HG03159 (cell line): ENCODE results near the gene HPCAL1.

ENCODE experiments used
- ATAC-seq: cut with Tn5 transposase; IDR thresholded peaks from one replicate; pipeline ENCODE4 v1.9.1; 2021; ENCODE audit warnings: mild to moderate bottlenecking, moderate library complexity; ENCODE audit not compliant: unreplicated experiment

Gene HPCAL1

DNA sequence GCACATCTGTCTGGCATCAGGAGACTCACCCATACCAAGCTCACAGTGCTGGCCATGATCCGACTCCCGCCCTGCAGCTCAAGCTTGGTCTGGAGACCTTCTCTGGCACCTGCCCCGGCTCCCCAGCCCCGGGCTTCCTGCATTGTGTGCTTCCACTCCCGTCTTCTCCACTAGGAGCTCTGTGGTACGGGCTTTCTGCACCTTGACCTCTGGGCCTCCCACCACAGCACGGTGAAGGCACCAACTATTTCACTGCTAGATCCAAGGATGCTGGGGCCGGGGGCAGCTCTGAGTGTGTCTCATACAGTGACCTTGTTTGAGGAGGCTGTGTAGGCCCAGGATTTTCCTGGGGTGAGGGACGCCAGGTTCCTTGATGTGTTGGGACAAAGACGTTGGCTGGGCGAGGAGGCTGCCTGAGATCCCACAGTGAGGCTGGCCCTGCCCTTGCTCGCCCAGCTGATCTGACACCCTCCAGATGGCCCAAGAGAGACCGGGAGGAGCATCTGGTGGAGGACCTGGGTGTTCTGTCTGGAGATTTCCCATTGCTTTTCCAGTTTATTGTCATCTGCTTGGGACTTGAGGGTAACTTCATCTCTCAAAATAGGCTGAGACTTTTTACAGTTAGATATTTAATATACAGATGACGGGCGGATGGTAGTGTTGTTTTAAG, 64.0 kb downstream of the HPCAL1 start:
- ATAC-seq, result no peak

GRCh38 chr2:10367472-10368439, 65.1 kb downstream of the HPCAL1 start:
- ATAC-seq, result no peak

DNA sequence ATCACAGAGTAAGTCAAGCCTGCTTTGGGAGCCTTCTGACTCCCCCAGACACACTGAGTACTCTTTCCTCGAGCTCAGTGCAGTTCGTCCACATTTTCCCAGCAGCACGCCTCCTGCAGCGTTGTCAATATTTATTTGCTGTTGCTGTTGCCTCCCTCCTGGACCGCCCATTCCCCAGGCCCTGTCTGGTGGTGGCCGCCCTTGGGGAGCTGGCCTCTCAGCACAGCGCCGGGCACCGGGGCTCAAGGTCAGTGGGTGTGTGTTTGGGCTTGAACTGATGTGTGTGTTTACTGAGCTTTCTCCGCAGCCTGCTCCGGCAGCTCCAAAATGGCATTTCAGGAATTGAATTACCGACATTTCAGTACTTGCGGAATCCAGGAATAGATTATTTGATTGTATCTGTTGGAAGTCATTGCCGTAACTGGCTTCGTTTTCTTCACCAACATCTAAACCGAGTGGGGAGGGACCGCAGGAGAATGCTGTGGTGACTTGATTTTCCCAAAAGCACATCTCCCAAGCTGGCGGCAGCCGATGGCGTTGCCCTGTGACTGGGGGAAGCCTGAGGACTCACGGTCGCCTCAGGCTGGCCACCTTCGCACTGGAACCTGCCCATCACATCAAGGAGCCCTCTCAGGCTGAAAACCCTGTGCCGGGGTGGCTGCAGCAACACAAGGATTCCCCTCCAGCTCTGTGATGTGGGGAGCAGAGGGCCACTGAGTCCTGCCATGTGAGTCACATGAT, 66.0 kb downstream of the HPCAL1 start:
- no peak for ATAC-seq

DNA sequence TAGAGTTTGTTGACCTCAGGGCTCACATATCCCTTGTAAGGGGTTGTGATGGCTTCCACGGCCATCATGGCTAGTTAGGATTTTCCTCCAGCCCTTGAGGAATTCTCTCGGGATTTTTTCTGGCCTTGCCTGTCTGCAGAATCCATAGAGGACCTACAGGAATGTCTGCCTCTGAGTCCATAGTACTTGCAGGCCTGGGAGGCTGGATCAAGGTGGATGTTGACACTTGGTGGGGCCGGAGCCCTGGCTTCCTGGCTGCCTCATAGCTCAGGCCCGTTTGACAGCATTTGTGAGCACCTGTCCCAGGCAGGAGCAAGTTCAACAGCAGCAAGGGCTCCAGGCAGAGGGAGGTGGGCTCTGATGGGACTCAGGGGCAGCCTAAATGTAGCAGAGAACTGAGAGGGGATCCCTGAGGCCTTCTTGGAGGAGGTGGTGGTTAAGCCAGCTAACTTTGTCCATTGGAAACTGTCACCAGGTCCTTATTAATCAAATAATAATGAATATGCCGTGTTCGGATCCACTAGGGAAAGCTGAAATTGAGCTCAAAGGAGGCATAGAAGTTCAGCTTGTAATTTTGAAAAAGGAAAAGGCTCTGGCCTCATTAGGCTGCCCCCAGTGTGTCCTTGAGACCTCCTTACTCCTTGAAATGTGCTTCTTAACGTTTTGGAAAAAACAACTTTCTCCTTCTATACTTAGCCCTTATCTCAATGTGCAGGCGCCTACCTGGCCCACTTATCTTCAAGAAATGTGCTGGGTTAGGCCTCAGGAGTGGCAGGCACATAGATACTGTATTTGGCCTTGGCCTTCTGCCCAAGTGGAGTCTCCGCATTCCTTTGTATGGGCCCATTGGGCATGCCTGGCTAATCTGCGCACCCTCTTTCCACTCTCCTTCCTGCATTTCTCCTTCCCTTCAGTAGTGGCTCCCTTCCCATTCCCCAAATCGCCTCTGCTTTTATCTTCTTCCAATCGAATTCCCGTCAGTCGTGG, 66.9 kb downstream of the HPCAL1 start:
- no peak for ATAC-seq

DNA sequence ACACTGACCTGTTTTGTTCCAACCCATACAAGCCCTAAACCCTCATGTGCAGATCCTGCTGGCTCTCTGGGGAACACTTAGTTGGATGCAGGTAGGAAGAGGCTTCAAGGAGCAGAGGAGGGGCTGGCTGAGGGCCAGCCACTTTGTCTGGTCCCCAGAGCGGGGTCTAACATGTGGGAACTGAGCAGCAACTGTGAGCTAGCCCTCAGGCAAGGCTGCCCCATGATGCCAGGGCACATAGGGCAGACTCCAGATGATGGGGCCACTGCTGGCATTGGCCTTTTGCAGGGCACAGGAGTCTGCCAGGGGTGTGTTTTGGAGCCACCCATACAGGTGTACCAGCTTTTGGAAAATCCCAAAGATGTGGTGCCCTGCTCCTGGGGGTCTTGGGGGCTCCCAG, 67.7 kb downstream of the HPCAL1 start:
- no peak for ATAC-seq

GRCh38 chr2:10370895-10371294, 68.2 kb downstream of the HPCAL1 start:
- ATAC-seq, result no peak

- ATAC-seq, result no peak
These were observed 68.9 kb downstream of the HPCAL1 start for GRCh38 chr2:10371441-10372196.

- ATAC-seq, result no peak
These were observed 69.6 kb downstream of the HPCAL1 start for GRCh38 chr2:10372203-10372861.

DNA sequence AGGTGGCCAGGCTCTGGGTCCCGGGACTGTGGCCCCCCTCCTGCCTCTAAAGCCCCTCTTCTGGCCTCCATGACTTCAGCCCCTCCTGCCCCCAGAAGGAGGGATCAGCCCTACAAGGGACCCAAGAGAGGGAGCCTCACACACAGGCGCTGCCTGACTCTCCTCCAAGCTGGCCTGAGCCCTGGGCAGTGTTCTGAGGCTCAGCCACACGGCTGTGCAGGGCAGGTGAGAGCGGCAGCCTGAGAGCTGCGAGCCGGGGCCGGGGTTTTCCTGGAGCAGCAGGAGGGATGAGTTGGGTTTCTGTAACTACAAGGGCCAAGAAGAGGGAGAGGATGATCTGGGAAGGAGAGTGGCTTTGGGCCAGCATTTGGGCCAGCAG, 70.1 kb downstream of the HPCAL1 start:
- no peak for ATAC-seq

GRCh38 chr2:10373931-10374330, 71.2 kb downstream of the HPCAL1 start:
- ATAC-seq, result no peak

DNA sequence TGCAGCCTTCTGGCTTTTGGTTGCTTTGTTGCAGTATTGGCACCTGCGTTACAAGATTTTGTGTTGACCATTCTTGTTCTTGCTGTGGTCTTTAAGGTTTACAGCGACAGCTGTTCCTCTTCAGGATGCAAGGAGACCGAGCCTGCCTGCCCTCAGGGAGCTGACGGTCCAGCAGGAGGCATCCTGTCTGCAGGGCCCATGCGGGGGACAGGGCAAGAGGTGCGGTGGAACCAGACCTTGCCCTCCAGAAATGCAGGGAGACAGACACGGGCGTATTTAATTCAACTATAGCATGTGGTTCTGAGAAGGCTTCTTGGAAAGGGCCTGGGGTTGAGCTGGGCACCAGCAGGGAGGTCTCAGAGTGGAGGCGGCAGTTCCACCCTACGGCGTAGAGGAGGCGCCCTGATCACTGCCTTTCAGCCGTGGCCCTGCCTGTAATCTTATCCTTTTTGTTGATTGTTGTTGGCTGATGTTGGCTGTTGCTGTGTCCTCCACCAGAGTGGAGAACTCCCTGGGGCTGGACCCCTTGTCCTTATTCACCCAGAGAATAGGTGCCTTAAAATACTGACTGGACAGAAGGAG, 71.7 kb downstream of the HPCAL1 start:
- ATAC-seq, result no peak

DNA sequence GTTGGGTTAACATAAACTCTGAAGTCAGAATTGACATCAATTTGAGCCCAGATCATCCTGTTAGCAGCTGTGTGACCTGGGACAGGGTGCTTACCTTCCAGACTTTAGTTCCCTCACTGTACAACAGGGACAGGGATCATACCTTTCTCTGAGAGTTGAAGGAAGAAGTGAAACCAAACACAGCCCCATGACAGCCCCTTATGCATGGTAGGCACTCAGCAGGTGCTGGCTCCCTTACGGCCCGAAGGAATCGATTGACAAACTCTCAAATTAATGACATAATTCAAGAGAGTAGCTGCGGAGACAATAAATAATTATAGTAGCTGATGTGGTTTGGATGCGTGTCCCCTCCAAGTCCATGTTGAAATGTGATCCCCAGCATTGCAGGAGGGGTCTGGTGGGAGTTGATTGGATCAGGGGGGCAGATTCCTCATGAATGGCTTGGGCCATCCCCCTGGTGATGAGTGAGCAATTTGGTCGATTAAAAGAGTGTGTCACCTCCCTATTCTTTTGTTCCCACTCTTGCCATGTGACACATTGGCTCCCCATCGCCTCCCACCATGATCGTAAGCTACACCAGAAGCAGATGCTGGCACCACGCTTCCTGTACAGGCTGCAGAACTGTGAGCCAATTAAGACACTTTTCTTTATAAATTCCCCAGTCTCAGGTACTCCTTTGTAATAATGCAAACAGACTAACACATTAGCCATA, 73.0 kb downstream of the HPCAL1 start:
- ATAC-seq, result peak; percentile 40

- ATAC-seq, result no peak
These were observed 74.5 kb downstream of the HPCAL1 start for GRCh38 chr2:10377052-10377746.

GRCh38 chr2:10377747-10378085, 75.0 kb downstream of the HPCAL1 start:
- ATAC-seq, result no peak

- peak; percentile 74 for ATAC-seq
These were observed 75.5 kb downstream of the HPCAL1 start for GRCh38 chr2:10378189-10378588.

- no peak for ATAC-seq
These were observed 77.6 kb downstream of the HPCAL1 start for GRCh38 chr2:10380048-10380926.

GRCh38 chr2:10381997-10382353, 79.3 kb downstream of the HPCAL1 start:
- ATAC-seq, result no peak
